DMS 273 (cell line): ENCODE results near the gene STK24.

ENCODE experiments used
- DNase-seq: peaks from one replicate; lab custom pipeline; 2025; ENCODE audit not compliant: unreplicated experiment; lab: John Stamatoyannopoulos, UW

The STK24 gene

DNA sequence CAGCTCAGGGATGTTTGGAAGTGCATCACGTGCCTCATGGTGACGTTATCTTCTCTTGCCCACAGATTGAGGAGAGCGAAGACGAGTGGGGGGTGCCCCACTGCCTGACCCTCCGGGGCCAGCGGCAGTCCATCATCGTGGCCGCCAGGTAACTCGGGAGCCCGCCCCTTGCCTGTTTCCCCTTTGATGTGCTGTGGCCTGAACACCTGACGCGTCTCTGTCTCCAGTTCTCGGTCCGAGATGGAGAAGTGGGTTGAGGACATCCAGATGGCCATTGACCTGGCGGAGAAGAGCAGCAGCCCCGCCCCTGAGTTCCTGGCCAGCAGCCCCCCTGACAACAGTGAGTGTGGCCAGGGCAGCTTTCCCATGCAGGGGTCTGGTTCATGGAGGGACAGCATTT is 137.0 kb downstream of the STK24 start:
- no peak for DNase-seq

GRCh38 chr13:98439126-98439828 is 137.6 kb downstream of the STK24 start:
- no peak for DNase-seq

DNA sequence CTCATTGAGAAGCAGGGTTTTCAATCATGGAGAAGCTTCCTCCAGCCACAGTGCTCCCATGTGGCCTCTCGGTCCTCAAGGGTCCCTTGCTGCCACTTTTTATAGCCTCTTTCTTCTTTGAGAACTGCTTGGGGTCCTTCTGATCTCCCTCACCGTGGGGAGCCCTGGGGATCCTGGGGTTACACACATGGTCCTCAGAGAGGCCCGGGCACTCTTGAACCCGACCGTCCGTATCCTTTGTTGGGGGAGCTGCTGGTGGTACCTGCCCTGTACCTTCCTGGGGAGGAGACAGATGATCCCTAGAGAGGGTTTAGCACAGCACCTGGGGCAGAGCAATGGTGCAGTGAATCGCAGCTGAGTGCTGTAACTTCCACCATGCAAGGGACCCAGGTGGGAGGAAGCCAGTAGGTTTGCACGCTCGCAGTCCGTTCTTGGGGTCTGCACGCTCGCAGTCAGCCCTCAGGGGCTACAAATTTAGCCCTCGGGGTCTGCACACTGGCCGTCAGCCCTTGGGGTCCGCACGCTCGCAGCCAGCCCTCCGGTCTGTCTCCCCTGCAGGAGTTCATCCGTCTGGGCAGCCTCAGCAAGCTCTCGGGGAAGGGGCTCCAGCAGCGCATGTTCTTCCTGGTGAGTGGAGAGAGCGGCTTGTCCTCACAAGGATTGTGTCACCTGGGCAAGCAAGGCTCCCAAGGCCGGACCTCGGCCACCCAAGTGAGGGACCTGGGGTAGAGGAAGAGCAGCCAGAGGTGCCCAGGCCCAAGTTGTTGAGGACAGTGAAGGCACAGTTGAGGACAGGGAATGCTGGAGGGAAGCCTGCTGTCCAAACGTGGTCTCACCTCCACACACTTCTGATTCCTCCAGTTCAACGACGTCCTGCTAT is 138.4 kb downstream of the STK24 start:
- DNase-seq: no peak

DNA sequence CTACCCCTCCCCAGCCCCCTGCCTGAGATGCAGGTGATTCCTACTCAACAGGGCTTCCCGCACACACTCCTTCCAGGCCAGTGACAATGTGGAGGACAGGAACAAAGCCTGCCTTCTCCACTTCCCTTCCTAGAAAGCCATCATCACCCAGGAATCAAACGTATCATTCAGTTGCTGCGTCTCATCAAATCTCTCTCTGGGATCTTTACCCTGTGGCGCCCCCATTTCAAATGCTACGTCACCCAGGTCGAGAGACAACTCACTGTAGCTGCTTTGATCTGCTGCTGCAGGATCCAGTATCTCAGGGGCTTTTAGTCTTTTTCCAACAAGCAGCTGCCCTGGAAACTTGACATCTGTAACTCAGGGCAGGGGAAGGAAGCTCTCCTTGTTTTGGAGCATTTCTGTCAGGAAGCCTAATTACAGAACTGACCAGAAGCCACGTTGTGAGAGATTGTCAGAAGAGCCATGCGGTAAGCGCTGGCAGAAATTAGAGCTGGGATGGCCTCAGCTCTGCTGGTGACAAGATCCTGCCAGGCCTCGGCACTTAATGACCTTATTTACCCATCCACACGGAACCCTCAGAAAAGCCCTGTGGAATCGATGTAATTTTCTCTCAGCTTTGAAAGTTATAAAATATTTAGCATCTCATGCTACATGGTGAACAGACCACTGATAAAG is 140.5 kb downstream of the STK24 start:
- DNase-seq: no peak

GRCh38 chr13:98435376-98435775 is 141.5 kb downstream of the STK24 start:
- no peak for DNase-seq

DNA sequence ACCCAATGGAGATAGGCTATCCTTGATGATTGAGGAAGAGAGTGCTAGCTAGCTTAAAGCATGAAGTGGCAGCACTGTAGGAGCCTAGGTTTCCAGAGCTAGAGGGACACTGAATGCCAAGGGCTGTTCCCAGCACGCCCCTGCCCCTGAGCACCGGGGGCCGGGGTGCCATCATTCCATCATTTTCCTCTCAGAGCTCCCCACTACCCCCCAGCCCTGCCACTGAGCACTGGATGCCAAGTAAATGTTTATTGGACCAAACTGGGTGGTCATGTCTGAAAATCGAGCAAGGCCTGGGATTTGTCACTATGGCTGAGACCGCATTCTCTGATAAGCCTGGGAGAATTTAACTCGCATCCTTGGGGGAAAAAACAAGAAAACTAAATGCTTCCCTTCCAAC is 142.8 kb downstream of the STK24 start:
- no peak for DNase-seq

DNA sequence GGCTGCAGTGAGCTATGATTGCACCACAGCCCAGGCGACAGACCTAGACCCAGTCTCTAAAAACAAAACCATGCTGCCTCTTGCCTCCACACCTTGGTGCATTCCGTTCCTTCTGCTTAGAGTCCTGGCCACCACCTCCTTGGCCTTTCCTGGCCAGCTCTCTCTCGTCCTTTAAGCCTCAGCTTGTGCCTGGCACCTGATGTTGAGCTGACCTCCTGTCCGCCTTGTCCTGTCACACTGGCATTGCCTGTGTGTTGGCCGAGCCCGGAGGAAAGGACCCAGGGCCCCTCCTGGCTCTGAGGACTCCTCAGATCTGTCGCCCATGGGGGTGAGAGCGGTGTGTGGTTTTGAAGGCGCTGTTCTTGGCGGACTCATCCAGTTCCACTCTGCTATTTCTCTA is 143.3 kb downstream of the STK24 start:
- DNase-seq: no peak

- no peak for DNase-seq
These were observed 144.3 kb downstream of the STK24 start for GRCh38 chr13:98432638-98433037.

- no peak for DNase-seq
These were observed 146.8 kb downstream of the STK24 start for GRCh38 chr13:98429977-98430736.

- DNase-seq: no peak
These were observed 147.4 kb downstream of the STK24 start for GRCh38 chr13:98429531-98429930.

DNA sequence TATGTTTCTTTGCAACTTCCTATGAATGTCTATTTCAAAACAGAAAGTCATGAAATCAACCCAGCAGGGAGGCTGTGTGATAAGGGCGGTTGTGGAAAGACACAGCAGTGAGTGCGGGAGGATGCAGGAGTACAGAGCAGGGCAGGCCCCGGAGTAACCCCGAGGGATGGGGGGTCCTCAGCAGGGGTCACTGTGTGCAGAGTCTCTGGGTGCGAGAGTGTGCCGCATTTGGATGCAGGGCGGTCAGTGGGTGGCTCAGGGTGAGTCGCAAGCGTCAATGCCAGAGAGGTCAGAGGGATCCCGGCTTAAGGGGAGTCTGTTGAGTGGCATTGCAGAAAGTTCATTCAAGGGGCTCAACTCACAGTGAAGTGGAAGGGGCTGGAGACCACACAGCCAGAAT is 147.8 kb downstream of the STK24 start:
- no peak for DNase-seq

- no peak for DNase-seq
These were observed 148.5 kb downstream of the STK24 start for GRCh38 chr13:98428256-98428966.

DNA sequence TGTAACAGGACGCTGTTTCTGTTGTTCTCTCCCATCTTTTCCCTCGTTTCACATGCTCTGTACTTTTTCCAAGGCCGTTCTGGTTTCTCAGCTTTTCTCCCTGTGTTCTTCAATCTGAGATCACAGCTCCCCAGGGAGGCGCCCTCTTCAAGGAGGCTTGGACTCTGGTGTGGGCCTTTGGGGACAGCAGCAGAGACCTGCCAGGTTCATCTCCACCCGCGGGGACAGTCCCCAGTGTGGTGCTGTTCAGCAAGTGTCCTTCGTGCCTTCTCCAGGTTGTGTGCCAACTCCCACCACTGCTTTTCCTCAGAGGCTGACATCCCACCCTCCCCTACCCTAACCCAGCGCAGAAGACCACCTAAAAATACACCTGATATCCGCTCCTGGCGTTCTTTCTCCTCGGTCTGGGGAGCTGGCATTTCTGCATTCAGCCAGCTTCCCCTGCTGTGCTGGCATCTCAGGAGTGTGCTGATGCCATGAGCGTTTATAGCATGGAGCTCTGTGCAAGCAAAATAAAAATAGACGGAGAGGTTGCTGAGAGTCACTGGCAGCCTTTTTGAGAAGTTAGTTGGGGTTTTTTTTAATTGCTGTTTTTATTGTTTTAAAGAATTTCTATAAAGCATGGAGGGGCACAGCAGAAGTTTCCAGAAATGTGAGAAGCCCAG is 149.4 kb downstream of the STK24 start:
- no peak for DNase-seq

DNA sequence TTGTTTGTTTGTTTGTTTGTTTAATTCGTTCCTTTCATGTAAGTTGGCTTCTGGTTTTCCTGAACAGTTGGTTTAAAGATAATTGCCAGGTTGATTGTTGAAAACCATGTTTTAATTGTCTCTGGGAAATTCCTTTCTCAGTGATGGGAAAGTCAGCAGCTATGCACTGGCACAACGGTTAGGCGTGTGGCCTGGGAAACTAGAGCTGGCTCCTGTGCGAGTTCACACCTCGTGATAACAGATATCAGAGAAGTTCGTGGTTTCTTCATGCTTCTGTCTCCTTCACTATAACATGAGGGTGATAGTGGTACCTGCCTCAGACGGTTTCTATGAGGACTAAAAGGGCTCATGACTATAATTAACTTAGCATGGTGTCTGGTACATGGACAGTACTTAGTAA is 153.5 kb downstream of the STK24 start:
- DNase-seq: no peak

DNA sequence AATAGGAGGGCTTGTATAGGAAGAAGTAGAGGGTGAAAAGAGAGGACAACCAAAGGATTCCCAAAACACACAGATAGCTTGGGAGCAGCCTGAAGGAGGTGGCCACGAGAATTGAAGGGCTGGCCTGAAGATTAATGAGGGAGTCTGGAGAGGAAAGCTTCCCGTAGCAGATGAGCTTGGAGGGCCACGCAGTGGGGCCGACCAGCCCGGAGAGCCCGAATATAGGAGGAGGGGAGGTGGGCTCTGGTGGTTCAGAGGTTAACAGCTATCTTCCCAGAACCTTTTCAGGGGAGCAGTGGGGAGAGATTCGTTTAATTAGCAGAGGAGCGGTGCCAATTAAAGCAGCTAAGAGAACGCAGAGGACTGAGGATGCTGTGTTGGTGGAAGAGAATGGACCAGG is 154.9 kb downstream of the STK24 start:
- DNase-seq: no peak

DNA sequence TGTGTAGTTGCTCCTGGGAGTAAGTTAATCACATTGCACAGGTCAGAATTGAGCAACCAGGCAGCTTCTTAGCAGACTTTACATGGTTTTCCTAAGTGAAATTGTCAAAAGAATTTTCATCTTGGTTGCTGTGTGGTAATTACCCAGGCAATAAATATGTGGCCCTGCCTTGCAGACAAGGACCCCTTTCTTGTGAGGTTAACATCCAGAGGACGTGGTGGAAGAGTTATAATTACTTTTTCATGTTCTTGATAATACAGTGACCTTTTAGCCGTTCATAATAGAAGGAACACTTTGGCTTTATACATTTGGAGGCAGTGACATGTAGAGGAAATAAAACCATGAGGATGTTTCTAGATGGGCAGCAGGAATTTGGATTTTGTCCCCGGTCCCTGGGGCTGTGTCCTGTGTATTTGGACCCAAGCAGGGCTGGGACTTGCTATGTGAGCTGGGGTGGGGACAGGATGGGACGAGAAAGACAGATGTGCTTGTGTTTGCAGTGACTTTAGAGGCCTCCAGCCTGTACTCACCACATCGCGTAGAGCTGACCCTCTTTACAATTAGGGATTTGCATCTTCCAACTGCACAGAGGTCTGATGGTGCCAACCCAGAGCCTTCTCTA is 156.2 kb downstream of the STK24 start:
- DNase-seq: no peak

DNA sequence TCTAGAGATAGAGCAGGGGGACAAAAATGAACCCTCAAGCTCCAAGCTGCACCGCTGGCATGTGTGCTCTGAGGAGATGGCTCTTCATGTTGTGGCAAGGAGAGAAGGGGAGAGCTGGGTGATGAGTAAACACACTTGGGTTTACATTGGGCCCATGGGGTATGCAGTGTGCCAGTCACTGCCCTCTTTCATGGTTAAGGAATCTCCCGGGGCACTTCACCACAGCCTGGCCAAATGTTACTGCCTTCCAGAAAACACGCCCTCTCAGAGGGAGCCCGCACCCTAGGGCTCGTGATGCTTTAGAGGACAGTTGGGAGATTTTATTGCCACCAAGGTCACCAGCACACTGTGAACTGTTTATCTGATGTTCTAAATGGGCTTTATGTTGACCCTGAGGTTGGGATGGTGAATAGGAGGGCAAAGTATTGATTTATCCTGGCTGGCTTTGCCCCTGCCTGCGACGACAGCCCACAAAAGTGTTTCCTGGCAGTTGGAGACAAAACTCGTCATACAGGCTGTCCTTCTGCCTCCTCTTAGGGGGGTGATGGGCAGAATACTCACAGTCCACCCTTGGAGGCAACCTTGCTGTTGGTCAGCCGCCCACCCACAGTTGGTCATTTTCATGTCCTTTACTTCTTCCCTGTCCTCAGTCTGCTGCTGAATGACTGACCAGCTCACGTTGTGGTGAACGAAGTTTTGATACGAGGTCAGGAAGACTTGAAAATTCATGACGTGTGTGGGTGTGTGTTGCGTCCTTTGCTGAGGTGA is 156.9 kb downstream of the STK24 start:
- no peak for DNase-seq

GRCh38 chr13:98416408-98416807 is 160.5 kb downstream of the STK24 start:
- DNase-seq: no peak
